Astrocyte of the cerebellum (primary cell): Measurements from ENCODE around the gene GARNL3.

Source experiments
- DNase-seq: peaks from one replicate; pipeline ENCODE4 v3.0.0-alpha.2; 2011; ENCODE audit warnings: low read depth
- H3K4me3 ChIP-seq: 2 replicates; pipeline ENCODE4 v1.5.1; 2011; ENCODE audit warnings: mild to moderate bottlenecking, low read depth, low read length, moderate library complexity
- CTCF ChIP-seq: IDR thresholded peaks from 2 replicates; pipeline ENCODE4 v1.5.1; 2012; ENCODE audit warnings: low read length, low read depth, moderate library complexity, mild to moderate bottlenecking; ENCODE audit errors: missing control alignments
- in situ Hi-C: cut with HindIII; loops from 2 replicates; pipeline ENCODE4 v1.10.0; 2017; ENCODE audit warnings: low sequenced_read_pairs

The GARNL3 gene

GRCh38 chr9:127402401-127403090 is 138.0 kb downstream of the GARNL3 start:
- no peak overlapping the region for H3K4me3 ChIP-seq
- no peak for DNase-seq
- in situ Hi-C loops = no loop called here
- TF ChIP-seq CTCF = no peak

GRCh38 chr9:127403507-127404192 is 139.1 kb downstream of the GARNL3 start:
- no peak for TF ChIP-seq CTCF
- no peak overlapping the region for H3K4me3 ChIP-seq
- DNase-seq = no peak
- in situ Hi-C loops = no loop called here

- no peak for TF ChIP-seq CTCF
- no peak overlapping the region for H3K4me3 ChIP-seq
- in situ Hi-C loops = loop anchor here (5.0 kb wide), 1 partner anchor 32 kb away; no protein-coding TSS in a partner anchor
- DNase-seq = no peak
These were observed 140.1 kb downstream of the GARNL3 start for GRCh38 chr9:127404631-127405030.

- no peak overlapping the region for H3K4me3 ChIP-seq
- in situ Hi-C loops = loop anchor here (5.0 kb wide), 1 partner anchor 33 kb away; no protein-coding TSS in a partner anchor
- no peak for TF ChIP-seq CTCF
- DNase-seq = no peak
These were observed 141.0 kb downstream of the GARNL3 start for GRCh38 chr9:127405344-127406125.

- no peak overlapping the region for H3K4me3 ChIP-seq
- DNase-seq = no peak
- no peak for TF ChIP-seq CTCF
- in situ Hi-C loops = loop anchor here (5.0 kb wide), 1 partner anchor 35 kb away; no protein-coding TSS in a partner anchor
These were observed 142.4 kb downstream of the GARNL3 start for GRCh38 chr9:127406799-127407491.

GRCh38 chr9:127407492-127407843 is 142.9 kb downstream of the GARNL3 start:
- DNase-seq = no peak
- in situ Hi-C loops = loop anchor here (5.0 kb wide), 1 partner anchor 35 kb away; no protein-coding TSS in a partner anchor
- no peak overlapping the region for H3K4me3 ChIP-seq
- no peak for TF ChIP-seq CTCF
